Measurements from ENCODE around the gene HMGN4. TPM values are rescaled to one million over a fixed set of nuclear protein-coding genes. Genes with fewer than 3 reads are reported as not detected.

Gene HMGN4
- 10 to 100 TPM; 46.5 to 67.8 (median 56.2) TPM for total RNA-seq

DNA sequence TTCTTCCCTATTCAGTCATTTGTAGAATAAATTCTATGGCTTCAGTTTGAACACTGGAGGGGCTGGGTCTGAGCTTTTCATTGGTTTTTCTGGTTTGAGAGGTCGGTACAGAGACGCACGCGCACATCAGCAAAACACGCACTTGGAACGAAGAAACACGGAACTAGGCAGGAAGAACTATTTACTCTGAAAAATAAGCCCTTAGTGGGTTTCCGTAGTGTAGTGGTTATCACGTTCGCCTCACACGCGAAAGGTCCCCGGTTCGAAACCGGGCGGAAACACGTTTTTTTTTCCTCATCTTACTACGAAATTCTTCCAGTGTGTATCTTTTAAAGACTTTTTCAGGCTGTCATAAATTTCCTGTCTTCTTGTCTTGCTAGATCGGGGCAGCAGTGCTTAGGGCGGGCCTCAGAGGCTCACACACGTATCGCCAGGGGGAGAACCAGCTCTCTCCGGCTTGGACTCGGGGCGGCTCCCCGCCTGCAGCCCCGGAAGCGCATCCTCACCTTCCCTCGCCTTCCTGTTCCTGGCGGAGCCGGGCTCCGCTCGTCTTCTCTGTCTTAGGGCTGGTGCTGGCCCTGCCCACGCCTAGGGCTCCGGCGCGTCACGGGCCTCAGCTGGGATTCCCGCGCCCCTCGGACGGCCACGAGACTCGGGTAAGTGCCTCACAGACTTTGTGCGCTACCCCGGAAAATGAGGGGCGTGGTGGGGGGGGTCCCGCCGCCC, at the start of gene HMGN4:
Gene HMGN4 (plus strand): TSS at position 521 of the 726 bp plus-strand sequence. CDS start 6,841 bp downstream, outside the sequence.
- TF ChIP-seq, protein P1, sequence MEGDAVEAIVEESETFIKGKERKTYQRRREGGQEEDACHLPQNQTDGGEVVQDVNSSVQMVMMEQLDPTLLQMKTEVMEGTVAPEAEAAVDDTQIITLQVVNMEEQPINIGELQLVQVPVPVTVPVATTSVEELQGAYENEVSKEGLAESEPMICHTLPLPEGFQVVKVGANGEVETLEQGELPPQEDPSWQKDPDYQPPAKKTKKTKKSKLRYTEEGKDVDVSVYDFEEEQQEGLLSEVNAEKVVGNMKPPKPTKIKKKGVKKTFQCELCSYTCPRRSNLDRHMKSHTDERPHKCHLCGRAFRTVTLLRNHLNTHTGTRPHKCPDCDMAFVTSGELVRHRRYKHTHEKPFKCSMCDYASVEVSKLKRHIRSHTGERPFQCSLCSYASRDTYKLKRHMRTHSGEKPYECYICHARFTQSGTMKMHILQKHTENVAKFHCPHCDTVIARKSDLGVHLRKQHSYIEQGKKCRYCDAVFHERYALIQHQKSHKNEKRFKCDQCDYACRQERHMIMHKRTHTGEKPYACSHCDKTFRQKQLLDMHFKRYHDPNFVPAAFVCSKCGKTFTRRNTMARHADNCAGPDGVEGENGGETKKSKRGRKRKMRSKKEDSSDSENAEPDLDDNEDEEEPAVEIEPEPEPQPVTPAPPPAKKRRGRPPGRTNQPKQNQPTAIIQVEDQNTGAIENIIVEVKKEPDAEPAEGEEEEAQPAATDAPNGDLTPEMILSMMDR (IDR thresholded peaks at IDR 0.05), result peak in 2 of 5 experiments; percentile 32 to 41
- peak; percentile 47 to 57 for TF ChIP-seq POLR2A (IDR thresholded peaks at IDR 0.05)
- TF ChIP-seq EP300 (IDR thresholded peaks at IDR 0.05), result peak; percentile 19 to 77
- H3K9me3 ChIP-seq, result no peaks in the 10 kb centered on the region
- peak within 1 kb of the TSS; percentile 90 to 97 (median 96) for H3K27ac ChIP-seq
- no peaks in the 10 kb centered on the region for H3K27me3 ChIP-seq
- peak; percentile 64 to 96 for DNase-seq (ENCODE audit: low spot score in 2 of 2)
- H3K4me1 ChIP-seq, result peaks cover 0 to 53% (median 14%) of the 10 kb centered on the region in 4 donors
- peaks cover 0 to 7% (median 0%) of the 10 kb centered on the region in 3 donors for H3K36me3 ChIP-seq
- WGBS, 2 donors, result 0% methylated on average over 39 to 40 of the region's 49 CpGs
- peak within 1 kb of the TSS; percentile 74 to 86 (median 76) for H3K4me3 ChIP-seq

DNA sequence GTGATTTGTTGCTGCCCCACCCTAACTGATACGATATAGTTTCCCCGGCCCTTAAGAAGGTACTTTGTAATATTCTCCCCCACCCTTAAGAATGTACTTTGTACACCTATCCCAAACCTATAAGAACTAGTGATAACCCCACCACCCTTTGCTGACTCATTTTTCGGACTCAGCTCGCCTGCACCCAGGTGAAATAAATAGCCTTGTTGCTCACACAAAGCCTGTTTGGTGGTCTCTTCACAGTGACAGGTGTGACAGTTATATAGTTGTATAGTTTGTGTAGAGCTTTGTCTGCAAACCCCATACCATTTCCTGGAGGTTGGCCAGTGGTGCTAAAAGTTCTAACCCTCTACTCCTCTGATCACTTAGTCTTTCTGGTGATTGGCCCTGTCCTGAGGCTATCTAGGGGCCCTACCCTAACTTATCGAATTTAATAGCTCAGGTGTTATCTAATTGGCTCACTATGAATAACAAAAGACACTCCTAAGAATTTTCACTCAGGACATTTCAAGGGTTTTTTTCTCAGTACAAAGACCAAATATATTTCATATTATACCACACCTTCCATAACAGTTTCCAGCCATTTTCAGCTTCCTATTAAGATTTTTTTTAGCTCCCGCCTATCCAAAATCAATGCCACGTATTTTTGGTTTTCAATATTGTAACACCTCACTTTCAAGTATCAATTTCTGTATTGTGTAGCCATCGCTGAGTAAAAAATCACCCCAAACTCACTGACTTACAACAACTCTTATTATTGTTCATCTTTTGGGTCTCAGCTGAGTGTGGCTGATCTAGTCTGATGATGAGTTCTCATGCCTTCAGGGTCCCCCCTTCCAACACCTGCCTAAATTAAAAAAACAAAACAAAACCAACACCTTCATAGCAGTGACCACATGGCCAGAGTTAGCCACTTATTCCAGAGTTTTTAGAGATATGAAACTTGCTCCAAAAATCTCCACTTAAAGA, 47.9 kb upstream of the HMGN4 start:
- 87 to 90% methylated on average over 8 of the region's 8 CpGs for WGBS, 2 donors
- H3K4me1 ChIP-seq, result no peaks in the 10 kb centered on the region
- H3K27ac ChIP-seq, result no peak overlapping the region
- no peak overlapping the region for H3K4me3 ChIP-seq
- H3K9me3 ChIP-seq, result peaks cover 0 to 11% (median 0%) of the 10 kb centered on the region in 4 donors
- no peak for DNase-seq (ENCODE audit: low spot score in 2 of 2)
- TF ChIP-seq EP300 (IDR thresholded peaks at IDR 0.05), result no peak
- TF ChIP-seq POLR2A (IDR thresholded peaks at IDR 0.05), result no peak
- TF ChIP-seq, protein P1 (IDR thresholded peaks at IDR 0.05), result no peak
- no peaks in the 10 kb centered on the region for H3K27me3 ChIP-seq
- H3K36me3 ChIP-seq, result no peaks in the 10 kb centered on the region

DNA sequence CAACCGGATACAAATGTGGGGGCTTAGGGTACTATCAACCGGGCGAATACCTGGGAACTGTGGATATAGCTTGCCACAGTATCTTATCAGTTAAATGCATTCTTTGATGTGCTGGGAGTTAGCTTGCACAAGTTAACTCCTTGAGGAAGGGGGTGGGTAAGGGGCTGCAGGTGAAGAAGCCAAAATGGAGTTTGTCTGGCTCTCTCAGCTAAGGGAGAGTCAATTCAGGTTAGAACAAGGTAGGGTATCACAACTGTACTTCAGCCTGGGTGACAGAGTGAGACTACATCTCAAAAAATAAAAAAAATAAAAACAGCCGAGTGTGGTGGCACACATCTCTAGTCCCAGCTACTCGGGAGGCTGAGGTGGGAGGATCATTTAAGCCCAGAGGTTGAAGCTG, 46.6 kb upstream of the HMGN4 start:
- WGBS, 2 donors, result 80 to 84% methylated on average over 5 of the region's 5 CpGs
- peaks cover 0 to 11% (median 0%) of the 10 kb centered on the region in 4 donors for H3K9me3 ChIP-seq
- no peak for TF ChIP-seq EP300 (IDR thresholded peaks at IDR 0.05)
- TF ChIP-seq POLR2A (IDR thresholded peaks at IDR 0.05), result no peak
- TF ChIP-seq, protein P1 (IDR thresholded peaks at IDR 0.05), result no peak
- H3K4me3 ChIP-seq, result no peak overlapping the region
- H3K36me3 ChIP-seq, result no peaks in the 10 kb centered on the region
- no peaks in the 10 kb centered on the region for H3K27me3 ChIP-seq
- no peak for DNase-seq (ENCODE audit: low spot score in 2 of 2)
- H3K4me1 ChIP-seq, result no peaks in the 10 kb centered on the region
- no peak overlapping the region for H3K27ac ChIP-seq

DNA sequence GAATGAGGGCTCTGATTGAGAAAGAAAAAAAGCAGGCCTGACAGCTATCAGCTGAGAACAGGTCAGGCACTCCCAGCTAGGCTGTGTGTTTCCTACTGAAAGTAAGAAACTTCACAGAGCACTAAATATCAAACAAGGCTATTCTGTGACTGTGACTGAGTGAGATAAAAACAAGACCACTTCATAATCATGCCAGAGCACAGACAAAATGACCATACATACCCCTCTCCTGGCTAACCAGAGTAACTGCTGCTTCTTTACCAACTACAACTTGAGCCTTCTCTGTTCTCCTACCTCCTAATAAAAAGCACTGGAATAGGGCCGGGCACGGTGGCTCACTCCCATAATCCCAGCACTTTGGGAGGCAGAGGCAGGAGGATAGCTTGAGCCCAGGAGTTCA, 44.9 kb upstream of the HMGN4 start:
- H3K9me3 ChIP-seq, result peaks cover 0 to under 1% (median 0%) of the 10 kb centered on the region in 4 donors
- 65 to 82% methylated on average over 2 of the region's 2 CpGs for WGBS, 2 donors
- H3K27ac ChIP-seq, result no peak overlapping the region
- TF ChIP-seq, protein P1 (IDR thresholded peaks at IDR 0.05), result no peak
- TF ChIP-seq POLR2A (IDR thresholded peaks at IDR 0.05) (no peak), EP300 (IDR thresholded peaks at IDR 0.05) (no peak)
- no peaks in the 10 kb centered on the region for H3K27me3 ChIP-seq
- no peaks in the 10 kb centered on the region for H3K36me3 ChIP-seq
- no peaks in the 10 kb centered on the region for H3K4me1 ChIP-seq
- H3K4me3 ChIP-seq, result no peak overlapping the region
- DNase-seq (ENCODE audit: low spot score in 2 of 2), result no peak

All from tibial nerve (tissue), 4 donors.